HG03097 (cell line): ENCODE data around the gene SHISA4.
A peak's percentile ranks its signal among the peaks of the same experiment; 100 is the strongest.
"Not testable (repeated sequence)": the region's sequence is repeated elsewhere in the genome, so short reads cannot be mapped to it uniquely, and the experiment has no call there.

ENCODE experiments used
- ATAC-seq: cut with Tn5 transposase; IDR thresholded peaks from one replicate; pipeline ENCODE4 v1.9.1; 2021; ENCODE audit not compliant: unreplicated experiment, low FRiP score

The SHISA4 gene

GRCh38 chr1:201895913-201896807 is 7.5 kb downstream of the SHISA4 start:
- ATAC-seq: peak; percentile 63

- no peak for ATAC-seq
These were observed 8.3 kb downstream of the SHISA4 start for GRCh38 chr1:201896951-201897391.

GRCh38 chr1:201898240-201898894 is 9.7 kb downstream of the SHISA4 start:
- no peak for ATAC-seq

- no peak for ATAC-seq
These were observed 10.3 kb downstream of the SHISA4 start for GRCh38 chr1:201898992-201899391.

- no peak for ATAC-seq
These were observed 11.2 kb downstream of the SHISA4 start for GRCh38 chr1:201899683-201900429.

- ATAC-seq: no peak
These were observed 11.8 kb downstream of the SHISA4 start for GRCh38 chr1:201900476-201900875.

- ATAC-seq: not testable (repeated sequence)
These were observed 12.3 kb downstream of the SHISA4 start for GRCh38 chr1:201901036-201901435.

- ATAC-seq: no peak
These were observed 13.5 kb downstream of the SHISA4 start for GRCh38 chr1:201902198-201902597.

- ATAC-seq: no peak
These were observed 14.4 kb downstream of the SHISA4 start for GRCh38 chr1:201903135-201903534.

- ATAC-seq: no peak
These were observed 15.9 kb downstream of the SHISA4 start for GRCh38 chr1:201904579-201904978.

GRCh38 chr1:201905234-201905890 is 16.7 kb downstream of the SHISA4 start:
- ATAC-seq: no peak

GRCh38 chr1:201906336-201906735 is 17.6 kb downstream of the SHISA4 start:
- ATAC-seq: no peak

- no peak for ATAC-seq
These were observed 18.9 kb downstream of the SHISA4 start for GRCh38 chr1:201907621-201908020.

- no peak for ATAC-seq
These were observed 23.3 kb downstream of the SHISA4 start for GRCh38 chr1:201911826-201912571.

GRCh38 chr1:201912832-201913231 is 24.1 kb downstream of the SHISA4 start:
- ATAC-seq: no peak

GRCh38 chr1:201914456-201915235 is 25.9 kb downstream of the SHISA4 start:
- no peak for ATAC-seq

- no peak for ATAC-seq
These were observed 28.1 kb downstream of the SHISA4 start for GRCh38 chr1:201916649-201917249.

GRCh38 chr1:201917362-201918033 is 28.8 kb downstream of the SHISA4 start:
- no peak for ATAC-seq
